Pancreas (tissue), 10 donors: ENCODE measurements around the gene MYRF. TPM values are rescaled to one million over a fixed set of nuclear protein-coding genes. Genes with fewer than 3 reads are reported as not detected.

Experiments used
- ATAC-seq, 4 donors: fragments of 200-7000 bp; cut with Tn5 transposase; one replicate each; pipeline versions ENCODE4 v1.8.0 to v1.9.1; 2020; ENCODE audit warnings: mild to moderate bottlenecking in 4 of 4, moderate library complexity in 4 of 4
- DNase-seq, 6 donors: peaks; one replicate each; pipeline ENCODE4 v3.0.0-alpha.2; 2020
- FAIRE-seq: peaks from 2 replicates; lab custom pipeline; 2012; peaks lifted over from hg19 to GRCh38; lab: Jason Lieb, UNC
- H3K27ac ChIP-seq, 4 donors: fragments of 200-600 bp; sonication (generic); 1 replicate in 3 of 4; 2 replicates in 1 of 4; pipeline versions ENCODE4 v1.5.0 to v1.8.0; 2020
- H3K27me3 ChIP-seq, 4 donors: fragments of 200-600 bp; one replicate each; pipeline ENCODE4 v1.8.0; 2021
- H3K36me3 ChIP-seq, 3 donors: fragments of 200-600 bp; sonication (generic) in 1 of 3; one replicate each; pipeline versions ENCODE4 v1.5.0 to v1.8.0; 2020 to 2021
- H3K4me1 ChIP-seq, 3 donors: fragments of 200-600 bp; one replicate each; pipeline ENCODE4 v1.8.0; 2021
- H3K4me3 ChIP-seq, 4 donors: fragments of 200-600 bp; sonication (generic) in 2 of 4; one replicate each; pipeline versions ENCODE4 v1.5.0 to v1.8.0; 2020 to 2021
- H3K9me3 ChIP-seq, 4 donors: fragments of 200-600 bp; one replicate each; pipeline ENCODE4 v1.8.0; 2021
- CTCF ChIP-seq, 4 donors: fragments of 200-600 bp; sonication (generic) in 3 of 4; IDR thresholded peaks; one replicate each; pipeline versions ENCODE4 v1.5.0 to v1.8.0; 2021; ENCODE audit warnings: antibody characterized with exemption in 4 of 4
- WGBS, 2 donors: extraction: QIAGEN DNeasy Blood & Tissue Kit; methylation state at CpG; one replicate each; pipeline ENCODE4 v1.1.7; 2013; 5-methylcytosine and 5-hydroxymethylcytosine counted together
- intact Hi-C, 3 donors: fragments of 100-400 bp; cut with DNase I; formaldehyde crosslinking; loops; one replicate each; pipeline versions ENCODE4 v1.11.1 to v1.14.2; 2022
- polyA plus RNA-seq, 2 donors: library from polyadenylated mRNA; stranded (reverse); fragments of 200-250 nt; gene quantifications; one replicate each; pipeline ENCODE4 v1.2.3, GENCODE V29; 2013
- total RNA-seq, 6 donors: library from RNA; stranded (reverse); fragmentation: NEBNext Ultra II Directional in 4 of 6; extraction: Animal tissue kit (Norgen Biotek cat#: 25700) in 4 of 6; gene quantifications; one replicate each; pipeline versions ENCODE4 v1.2.1 to v1.2.4, GENCODE V29; 2021 to 2023
- donor health status: healthy with polysubstance abuse.
- donor health status: DM: no; HTN: no; CAD: no; lungs with moderate emphysema.
- donor health status: DM: no; HTN: no; CAD: no.
- donor health status: control.
- donor health status: control.
- donor health status: Bipolar disorder and iron deficiency.
- donor health status: DM: yes; HTN: yes; CAD: no.
- donor health status: DM: no; HTN: no; CAD: no.
- donor health status: DM: no; HTN: no; CAD: no.
- donor health status: DM: yes; HTN: yes; CAD: no.

The MYRF gene
- total and polyA plus RNA-seq, 8 donors: 19.1 to 69.3 (median 30.2) TPM

- intact Hi-C loops: no loop called here
- peak in 2 of 4 donors; percentile 38 to 40 for ATAC-seq
- Histone ChIP-seq H3K27me3 (no peaks in the 10 kb centered on the region), H3K9me3 (no peaks in the 10 kb centered on the region), H3K27ac (no peak overlapping the region), H3K4me1 (no peaks in the 10 kb centered on the region), H3K36me3 (no peaks in the 10 kb centered on the region), H3K4me3 (no peak overlapping the region)
- DNase-seq: no peak
- WGBS, 2 donors: 79 to 82% methylated on average over 6 of the region's 6 CpGs
- no peak for FAIRE-seq
- TF ChIP-seq CTCF (IDR thresholded peaks at IDR 0.05): no peak
Measured at GRCh38 chr11:61711498-61711897, 40.9 kb upstream of the MYRF start.

GRCh38 chr11:61712314-61712713 lies 40.1 kb upstream of the MYRF start:
- Histone ChIP-seq H3K4me1 (no peaks in the 10 kb centered on the region), H3K27me3 (no peaks in the 10 kb centered on the region), H3K27ac (no peak overlapping the region), H3K36me3 (no peaks in the 10 kb centered on the region), H3K4me3 (no peak overlapping the region), H3K9me3 (no peaks in the 10 kb centered on the region)
- no peak for FAIRE-seq
- intact Hi-C loops: no loop called here
- DNase-seq: no peak
- TF ChIP-seq CTCF (IDR thresholded peaks at IDR 0.05): no peak
- no peak for ATAC-seq
- 89 to 91% methylated on average over 12 of the region's 12 CpGs for WGBS, 2 donors

- no peak for DNase-seq
- no peak for FAIRE-seq
- intact Hi-C loops: no loop called here
- H3K27ac ChIP-seq: no peak overlapping the region
- WGBS, 2 donors: 93% methylated on average over 6 of the region's 6 CpGs
- no peak for TF ChIP-seq CTCF (IDR thresholded peaks at IDR 0.05)
- no peaks in the 10 kb centered on the region for H3K36me3 ChIP-seq
- H3K4me1 ChIP-seq: no peaks in the 10 kb centered on the region
- no peak for ATAC-seq
- no peaks in the 10 kb centered on the region for H3K27me3 ChIP-seq
- no peak overlapping the region for H3K4me3 ChIP-seq
- no peaks in the 10 kb centered on the region for H3K9me3 ChIP-seq
Measured at GRCh38 chr11:61712846-61713245, 39.6 kb upstream of the MYRF start.

DNA sequence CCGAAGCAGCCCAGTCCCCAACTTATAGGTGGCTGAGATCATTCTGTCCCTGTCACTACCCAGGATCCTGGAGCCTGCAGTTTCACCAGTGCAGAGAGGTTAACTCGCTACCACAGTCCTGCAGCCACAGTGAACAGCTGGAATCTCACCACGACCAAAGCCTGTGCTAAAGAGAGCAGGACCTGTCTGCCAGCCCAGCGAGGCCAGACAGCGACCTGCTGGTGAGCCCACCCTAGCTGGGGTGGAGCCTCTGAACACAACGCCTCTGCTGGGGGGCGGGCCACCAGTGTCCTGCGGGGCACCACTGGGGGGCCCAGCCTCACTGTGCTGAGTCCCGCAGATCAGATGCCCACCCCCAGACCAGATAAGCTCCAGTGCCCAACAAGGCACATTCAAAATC lies 39.0 kb upstream of the MYRF start:
- no peak for DNase-seq
- H3K27ac ChIP-seq: no peak overlapping the region
- WGBS, 2 donors: 84% methylated on average over 9 of the region's 9 CpGs
- H3K27me3 ChIP-seq: no peaks in the 10 kb centered on the region
- intact Hi-C loops: no loop called here
- no peaks in the 10 kb centered on the region for H3K36me3 ChIP-seq
- FAIRE-seq: no peak
- H3K9me3 ChIP-seq: no peaks in the 10 kb centered on the region
- H3K4me1 ChIP-seq: no peaks in the 10 kb centered on the region
- no peak for ATAC-seq
- no peak overlapping the region for H3K4me3 ChIP-seq
- no peak for TF ChIP-seq CTCF (IDR thresholded peaks at IDR 0.05)

GRCh38 chr11:61713906-61714305 lies 38.5 kb upstream of the MYRF start:
- H3K27ac ChIP-seq: no peak overlapping the region
- TF ChIP-seq CTCF (IDR thresholded peaks at IDR 0.05): no peak
- no peaks in the 10 kb centered on the region for H3K36me3 ChIP-seq
- DNase-seq: no peak
- H3K4me3 ChIP-seq: no peak overlapping the region
- 58 to 63% methylated on average over 5 of the region's 5 CpGs for WGBS, 2 donors
- no peaks in the 10 kb centered on the region for H3K27me3 ChIP-seq
- H3K9me3 ChIP-seq: no peaks in the 10 kb centered on the region
- no peaks in the 10 kb centered on the region for H3K4me1 ChIP-seq
- FAIRE-seq: no peak
- ATAC-seq: no peak
- intact Hi-C loops: no loop called here
